ENCODE results near the gene GRID2IP. TPM values are rescaled to one million over a fixed set of nuclear protein-coding genes. Genes with fewer than 3 reads are reported as not detected.

GRID2IP gene
- total and polyA plus RNA-seq, 9 donors: 0.04 to 0.18 (median 0.09) TPM

DNA sequence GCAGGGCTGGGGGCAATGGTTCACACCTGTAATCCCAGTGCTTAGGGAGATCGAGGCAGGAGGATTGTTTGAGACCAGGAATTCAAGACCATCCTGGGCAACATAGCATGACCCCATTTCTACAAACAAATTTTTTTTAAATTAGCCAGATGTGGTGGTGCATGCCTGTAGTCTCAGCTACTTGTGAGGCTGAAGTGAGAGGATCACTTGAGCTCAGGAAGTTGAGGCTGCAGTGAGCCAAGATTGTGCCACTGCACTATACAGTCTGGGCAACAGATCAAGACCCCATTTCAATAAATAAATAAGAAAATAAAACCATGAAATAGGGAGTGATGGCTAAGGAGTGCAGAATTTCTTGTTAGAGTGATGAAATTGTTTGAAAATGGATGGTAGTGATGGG is 8.9 kb downstream of the GRID2IP start:
- DNase-seq: no peak

DNA sequence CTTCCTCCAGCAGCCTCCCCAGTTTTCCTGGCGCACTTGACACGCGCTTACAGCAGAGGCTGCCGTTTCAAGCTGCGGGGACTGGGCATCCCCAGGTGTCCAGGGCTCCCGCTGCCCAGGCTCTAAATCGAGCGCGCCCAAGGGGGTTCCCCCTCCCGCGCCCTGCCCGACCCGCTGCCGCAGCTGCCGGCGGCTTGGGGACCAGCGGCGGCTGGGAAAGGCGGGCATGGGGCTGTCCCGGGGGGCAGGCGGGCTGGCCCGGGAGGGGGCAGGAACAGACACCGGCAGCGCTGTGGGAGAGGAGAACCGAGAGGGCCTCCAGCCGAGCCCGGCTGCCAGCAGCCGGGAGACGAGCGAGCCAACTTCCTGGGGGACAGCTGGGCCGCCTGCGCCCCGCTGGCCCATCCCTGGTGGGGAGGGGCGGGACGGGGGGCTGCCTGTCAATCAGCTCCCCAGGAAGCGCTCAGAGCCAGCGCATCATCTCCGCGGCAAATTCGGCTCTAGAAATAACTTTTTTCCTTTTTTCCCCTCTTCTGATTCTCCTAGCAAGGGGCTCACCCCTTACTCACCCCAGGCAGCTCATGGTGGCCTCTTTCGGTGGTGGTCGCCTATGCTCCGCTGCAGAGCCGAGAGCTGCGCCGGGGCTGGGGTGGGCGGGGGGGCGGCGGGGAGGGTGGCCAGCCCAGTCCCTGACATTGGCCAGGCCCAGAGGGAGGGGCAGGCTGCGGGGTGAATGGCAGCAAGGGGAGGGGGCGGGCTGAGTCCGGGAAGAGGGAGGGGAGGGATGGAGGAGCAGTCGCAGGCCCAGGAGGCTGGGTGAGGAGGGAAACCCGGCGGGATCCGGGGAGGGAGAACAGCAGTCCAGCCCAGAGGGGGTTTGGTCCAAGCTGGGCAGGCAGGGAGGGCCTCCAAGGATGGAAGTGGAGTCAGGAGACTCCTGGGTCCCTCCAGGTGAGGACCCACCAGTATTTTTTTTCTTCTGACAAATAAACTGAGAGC is 14.7 kb downstream of the GRID2IP start:
- H3K27me3 ChIP-seq (ENCODE audit: control insufficient read depth, insufficient read depth, low read length): peaks cover 52% of the 10 kb centered on the region
- H3K9me3 ChIP-seq (replicated peaks; ENCODE audit: control insufficient read depth, low read depth, low read length): no peaks in the 10 kb centered on the region

More for the DNA sequence above, 8.9 kb downstream of the GRID2IP start:
- no peaks in the 10 kb centered on the region for H3K9me3 ChIP-seq (replicated peaks; ENCODE audit: control insufficient read depth, low read depth, low read length)
- H3K36me3 ChIP-seq (ENCODE audit: control insufficient read depth, insufficient read depth, low read length): no peaks in the 10 kb centered on the region
- no peaks in the 10 kb centered on the region for H3K4me1 ChIP-seq (ENCODE audit: control insufficient read depth, insufficient read depth, low read length)
- no peak overlapping the region for H3K27ac ChIP-seq (ENCODE audit: low read length)
- WGBS (ENCODE audit: insufficient coverage): no CpG with 5 or more reads among the region's 1 CpG
- H3K27me3 ChIP-seq (ENCODE audit: control insufficient read depth, insufficient read depth, low read length): peaks cover 8% of the 10 kb centered on the region
- H3K4me3 ChIP-seq (ENCODE audit: low read length): no peak overlapping the region

DNA sequence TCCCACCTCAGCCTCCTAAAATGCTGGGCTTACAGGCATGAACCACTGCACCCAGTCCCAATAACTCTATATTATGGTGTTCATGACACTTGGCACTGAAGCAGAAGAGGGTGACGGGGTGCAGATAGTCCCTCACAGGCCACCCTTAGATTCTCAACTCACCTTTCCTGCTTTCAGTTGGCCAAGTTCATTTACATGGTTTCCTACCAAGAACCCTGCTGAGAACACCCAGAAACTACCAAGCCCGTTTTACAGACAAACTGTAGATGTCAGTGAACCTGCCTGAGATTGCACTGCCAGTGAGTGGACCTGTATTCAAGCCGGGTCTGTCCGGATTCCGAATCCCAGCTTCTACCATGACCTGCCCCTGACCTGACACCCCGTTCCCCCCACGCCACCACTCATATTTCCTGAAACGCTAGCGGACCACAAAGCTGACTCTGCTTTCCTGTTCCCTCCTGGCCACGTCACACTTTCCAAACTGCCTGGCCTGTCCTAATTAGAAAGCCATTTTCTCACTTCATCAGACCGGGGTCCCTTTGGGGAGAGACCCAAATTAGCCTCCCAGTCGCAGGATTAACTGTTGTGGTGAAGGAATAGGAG is 17.3 kb downstream of the GRID2IP start:
- H3K4me3 ChIP-seq (ENCODE audit: low read length): no peak overlapping the region
- H3K27ac ChIP-seq (ENCODE audit: low read length): no peak overlapping the region
- WGBS (ENCODE audit: insufficient coverage): 30% methylated on average over 9 of the region's 12 CpGs
- H3K27me3 ChIP-seq (ENCODE audit: control insufficient read depth, insufficient read depth, low read length): peaks cover 74% of the 10 kb centered on the region
- H3K36me3 ChIP-seq (ENCODE audit: control insufficient read depth, insufficient read depth, low read length): no peaks in the 10 kb centered on the region
- no peak for DNase-seq
- peaks cover 23% of the 10 kb centered on the region for H3K4me1 ChIP-seq (ENCODE audit: control insufficient read depth, insufficient read depth, low read length)
- H3K9me3 ChIP-seq (replicated peaks; ENCODE audit: control insufficient read depth, low read depth, low read length): no peaks in the 10 kb centered on the region

More for the DNA sequence above, 14.7 kb downstream of the GRID2IP start:
- H3K4me3 ChIP-seq (ENCODE audit: low read length): peak overlapping the region; percentile 27
- H3K27ac ChIP-seq (ENCODE audit: low read length): no peak overlapping the region
- H3K4me1 ChIP-seq (ENCODE audit: control insufficient read depth, insufficient read depth, low read length): peaks cover 12% of the 10 kb centered on the region
- DNase-seq: peak; percentile 51
- WGBS (ENCODE audit: insufficient coverage): under 1% methylated on average over 35 of the region's 56 CpGs
- H3K36me3 ChIP-seq (ENCODE audit: control insufficient read depth, insufficient read depth, low read length): no peaks in the 10 kb centered on the region

DNA sequence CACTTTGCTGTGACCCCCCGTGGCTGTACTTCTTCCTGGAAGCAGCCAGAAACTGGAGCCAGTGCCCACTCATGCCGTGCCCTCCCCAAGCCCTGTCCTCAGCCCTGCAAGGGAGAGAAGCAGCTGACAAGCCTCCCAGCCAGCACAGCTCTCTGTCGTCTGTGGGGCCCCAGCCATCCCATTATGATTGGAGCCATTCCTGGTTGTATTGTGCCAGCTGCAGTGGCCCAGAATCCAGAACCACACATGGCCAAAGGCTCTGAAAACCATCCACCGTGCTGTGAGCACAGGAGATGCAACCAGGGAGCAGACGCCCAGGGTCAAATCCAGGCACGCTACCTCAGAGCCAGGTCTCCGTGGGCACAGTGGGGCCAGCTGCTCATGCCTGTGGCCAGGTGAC is 18.7 kb downstream of the GRID2IP start:
- peaks cover 23% of the 10 kb centered on the region for H3K4me1 ChIP-seq (ENCODE audit: control insufficient read depth, insufficient read depth, low read length)
- no peak overlapping the region for H3K27ac ChIP-seq (ENCODE audit: low read length)
- H3K36me3 ChIP-seq (ENCODE audit: control insufficient read depth, insufficient read depth, low read length): no peaks in the 10 kb centered on the region
- DNase-seq: no peak
- H3K9me3 ChIP-seq (replicated peaks; ENCODE audit: control insufficient read depth, low read depth, low read length): no peaks in the 10 kb centered on the region
- H3K27me3 ChIP-seq (ENCODE audit: control insufficient read depth, insufficient read depth, low read length): peaks cover 85% of the 10 kb centered on the region
- H3K4me3 ChIP-seq (ENCODE audit: low read length): no peak overlapping the region
- 52% methylated on average over 6 of the region's 7 CpGs for WGBS (ENCODE audit: insufficient coverage)

DNA sequence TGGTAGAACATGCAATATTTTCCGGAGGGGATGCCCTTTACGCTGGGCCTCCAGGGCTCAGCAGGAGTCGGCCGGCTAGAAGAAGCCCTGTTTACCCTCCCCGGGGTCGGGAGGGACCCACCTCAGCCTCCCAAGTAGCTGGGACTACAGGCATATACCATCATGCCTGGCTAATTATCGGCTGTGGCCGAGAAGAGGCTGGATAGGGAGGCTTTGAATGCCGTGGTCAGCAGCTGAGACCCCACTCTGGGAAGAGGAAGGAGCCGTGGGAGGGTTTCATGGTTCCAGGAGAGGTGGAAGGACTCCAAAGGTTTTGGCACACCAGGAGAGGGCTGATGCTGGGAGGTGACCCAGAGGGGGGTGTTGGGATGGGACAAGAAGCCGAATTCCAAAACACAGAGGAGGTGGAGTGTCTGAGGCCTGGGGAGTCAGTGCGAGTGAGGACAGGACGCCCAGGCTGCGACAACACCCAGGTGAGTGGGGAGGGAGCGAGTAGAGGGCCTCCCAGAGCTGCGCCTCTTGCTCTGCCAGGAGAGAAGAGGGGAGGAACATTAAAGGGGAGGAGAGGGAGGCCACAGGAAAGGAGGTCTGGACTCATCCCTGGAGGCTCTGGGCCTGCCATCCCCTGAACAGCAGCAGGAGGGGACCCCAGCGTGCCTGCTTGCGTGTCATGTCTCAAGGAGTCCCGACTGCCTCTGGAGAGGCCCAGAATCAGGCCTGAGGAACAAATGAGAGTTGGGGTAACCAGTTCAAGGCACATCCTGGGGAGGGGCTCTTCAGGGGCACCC is 19.6 kb downstream of the GRID2IP start:
- Histone ChIP-seq H3K36me3 (ENCODE audit: control insufficient read depth, insufficient read depth, low read length) (no peaks in the 10 kb centered on the region), H3K27ac (ENCODE audit: low read length) (no peak overlapping the region), H3K9me3 (replicated peaks; ENCODE audit: control insufficient read depth, low read depth, low read length) (no peaks in the 10 kb centered on the region), H3K27me3 (ENCODE audit: control insufficient read depth, insufficient read depth, low read length) (peaks cover 86% of the 10 kb centered on the region), H3K4me3 (ENCODE audit: low read length) (no peak overlapping the region), H3K4me1 (ENCODE audit: control insufficient read depth, insufficient read depth, low read length) (peaks cover 29% of the 10 kb centered on the region)
- no peak for DNase-seq
- WGBS (ENCODE audit: insufficient coverage): 17% methylated on average over 10 of the region's 19 CpGs

DNA sequence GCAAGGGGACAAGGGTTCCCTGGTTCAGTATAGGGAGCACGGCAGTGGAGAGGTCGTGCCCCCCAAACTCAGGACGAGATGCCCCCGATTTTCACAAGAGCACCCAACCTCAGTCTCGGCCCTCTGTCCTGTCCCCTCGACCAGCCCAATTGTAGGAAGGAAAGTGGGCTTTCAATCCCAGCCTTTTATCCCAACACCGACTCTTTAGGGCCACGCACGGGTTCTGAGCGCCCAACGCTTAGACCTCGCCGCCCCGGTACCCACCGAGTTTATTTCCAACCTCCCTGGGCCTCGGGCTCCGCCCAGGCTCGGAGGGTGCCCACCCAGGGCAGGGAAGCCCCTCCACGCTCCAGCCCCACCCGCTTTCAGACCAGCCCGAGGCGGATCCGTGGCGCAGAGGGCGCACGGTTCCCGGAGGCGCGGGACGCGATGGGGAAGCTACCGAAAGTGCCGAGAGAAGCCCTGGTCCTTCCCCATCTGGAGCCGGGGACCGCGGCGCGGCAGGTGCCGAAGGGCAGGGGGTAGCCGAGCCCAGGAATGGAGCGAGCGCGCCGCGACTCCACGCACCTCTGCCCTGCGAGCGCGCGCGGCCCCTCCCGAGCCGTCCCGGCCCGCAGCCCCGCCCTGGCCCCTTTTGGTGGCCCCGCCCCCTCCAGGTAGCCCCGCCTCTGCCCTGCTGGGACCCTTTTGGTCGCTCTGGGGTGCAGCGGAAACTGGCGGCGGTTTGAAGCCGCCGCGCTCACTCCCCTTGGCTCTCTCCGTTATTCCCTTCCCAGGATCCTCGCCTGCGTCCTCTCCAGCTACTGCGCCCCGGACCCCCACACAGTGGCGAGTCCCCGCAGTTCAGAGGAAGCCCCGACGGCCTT is 20.4 kb downstream of the GRID2IP start:
- Histone ChIP-seq H3K27ac (ENCODE audit: low read length) (no peak overlapping the region), H3K4me1 (ENCODE audit: control insufficient read depth, insufficient read depth, low read length) (peaks cover 24% of the 10 kb centered on the region), H3K27me3 (ENCODE audit: control insufficient read depth, insufficient read depth, low read length) (peaks cover 85% of the 10 kb centered on the region), H3K9me3 (replicated peaks; ENCODE audit: control insufficient read depth, low read depth, low read length) (no peaks in the 10 kb centered on the region), H3K36me3 (ENCODE audit: control insufficient read depth, insufficient read depth, low read length) (no peaks in the 10 kb centered on the region), H3K4me3 (ENCODE audit: low read length) (peak overlapping the region; percentile 39)
- WGBS (ENCODE audit: insufficient coverage): under 1% methylated on average over 67 of the region's 74 CpGs
- DNase-seq: no peak

DNA sequence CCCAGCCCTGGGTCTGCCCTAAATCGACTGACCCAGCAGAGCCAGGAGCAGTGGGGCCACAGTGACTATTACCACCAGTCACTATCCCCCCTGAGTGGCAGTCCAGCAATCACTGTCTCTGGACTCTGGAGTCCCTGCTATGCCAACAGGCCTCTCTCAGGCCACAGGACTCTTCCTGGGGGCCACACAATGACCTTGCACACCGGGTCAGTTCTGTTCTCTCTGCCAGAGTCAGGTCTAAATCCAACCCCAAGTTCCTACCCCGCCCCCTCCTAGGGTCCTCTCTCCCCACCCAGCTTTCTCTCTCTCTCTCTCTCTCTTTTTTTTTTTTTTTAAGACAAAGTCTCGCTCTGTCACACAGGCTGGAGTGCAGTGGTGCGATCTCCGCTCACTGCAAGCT is 21.6 kb downstream of the GRID2IP start:
- peaks cover 80% of the 10 kb centered on the region for H3K27me3 ChIP-seq (ENCODE audit: control insufficient read depth, insufficient read depth, low read length)
- H3K36me3 ChIP-seq (ENCODE audit: control insufficient read depth, insufficient read depth, low read length): no peaks in the 10 kb centered on the region
- peaks cover 22% of the 10 kb centered on the region for H3K4me1 ChIP-seq (ENCODE audit: control insufficient read depth, insufficient read depth, low read length)
- 61% methylated on average over 5 of the region's 6 CpGs for WGBS (ENCODE audit: insufficient coverage)
- no peak overlapping the region for H3K4me3 ChIP-seq (ENCODE audit: low read length)
- H3K9me3 ChIP-seq (replicated peaks; ENCODE audit: control insufficient read depth, low read depth, low read length): no peaks in the 10 kb centered on the region
- DNase-seq: no peak
- no peak overlapping the region for H3K27ac ChIP-seq (ENCODE audit: low read length)

DNA sequence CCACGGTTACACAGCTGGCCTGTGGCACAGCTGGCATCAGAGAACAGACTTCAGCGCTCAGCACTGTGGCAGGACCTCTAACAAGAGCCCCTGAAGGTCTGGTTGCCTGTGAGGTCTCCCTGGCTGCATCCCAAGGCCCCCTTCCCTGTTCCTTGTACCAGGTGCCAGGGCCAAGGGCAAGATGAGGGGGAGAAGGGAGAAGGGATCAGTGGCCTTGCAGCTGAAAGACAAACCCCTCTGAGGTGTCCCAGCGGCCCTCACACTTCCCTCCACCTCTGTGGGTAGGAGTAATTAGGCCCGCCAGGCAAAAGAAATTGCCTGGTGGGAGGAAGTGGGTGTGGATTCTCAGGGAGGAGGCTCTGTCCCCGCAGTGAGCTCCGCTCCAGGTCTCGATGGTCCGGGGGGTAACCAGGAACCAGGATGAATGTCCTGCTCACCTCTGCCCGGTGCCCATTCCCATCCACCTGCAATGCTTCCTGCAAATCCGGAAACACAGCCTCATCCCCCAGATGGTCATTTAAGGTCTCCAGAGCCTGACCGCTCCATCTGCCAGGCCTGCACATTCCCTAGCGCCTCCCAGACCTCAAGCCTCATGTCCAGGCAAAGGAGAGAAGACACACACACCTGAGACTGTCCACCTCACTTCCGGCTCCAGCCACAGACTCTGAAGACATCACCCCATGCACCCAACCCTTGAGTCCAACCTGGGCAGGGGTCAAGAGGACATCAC is 22.7 kb downstream of the GRID2IP start:
- Histone ChIP-seq H3K4me3 (ENCODE audit: low read length) (no peak overlapping the region), H3K4me1 (ENCODE audit: control insufficient read depth, insufficient read depth, low read length) (peaks cover 18% of the 10 kb centered on the region), H3K36me3 (ENCODE audit: control insufficient read depth, insufficient read depth, low read length) (no peaks in the 10 kb centered on the region), H3K27ac (ENCODE audit: low read length) (no peak overlapping the region), H3K9me3 (replicated peaks; ENCODE audit: control insufficient read depth, low read depth, low read length) (no peaks in the 10 kb centered on the region), H3K27me3 (ENCODE audit: control insufficient read depth, insufficient read depth, low read length) (peaks cover 74% of the 10 kb centered on the region)
- no peak for DNase-seq
- 69% methylated on average over 3 of the region's 13 CpGs for WGBS (ENCODE audit: insufficient coverage)

DNA sequence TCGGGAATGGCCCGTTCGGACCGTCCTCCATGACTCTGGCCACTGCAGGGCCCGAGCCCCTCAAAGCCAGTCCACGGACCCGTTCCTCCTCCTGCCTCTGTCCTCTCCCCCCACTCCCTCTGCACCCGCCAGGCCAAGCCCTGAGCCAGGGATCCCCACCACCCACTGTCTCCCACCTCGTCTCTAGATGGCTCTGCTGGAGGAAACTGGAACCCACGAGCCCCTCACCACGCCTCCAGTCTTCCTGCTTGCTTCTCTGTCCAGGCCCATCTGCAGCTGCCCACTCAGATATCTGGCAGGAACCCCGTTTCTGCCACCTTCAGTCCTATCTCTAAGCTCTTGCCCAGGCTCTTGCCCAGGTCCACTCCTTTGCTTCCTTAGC is 24.3 kb downstream of the GRID2IP start:
- no peaks in the 10 kb centered on the region for H3K36me3 ChIP-seq (ENCODE audit: control insufficient read depth, insufficient read depth, low read length)
- WGBS (ENCODE audit: insufficient coverage): 18% methylated on average over 12 of the region's 12 CpGs
- H3K27me3 ChIP-seq (ENCODE audit: control insufficient read depth, insufficient read depth, low read length): peaks cover 66% of the 10 kb centered on the region
- H3K4me3 ChIP-seq (ENCODE audit: low read length): peak overlapping the region; percentile 47
- DNase-seq: no peak
- no peaks in the 10 kb centered on the region for H3K9me3 ChIP-seq (replicated peaks; ENCODE audit: control insufficient read depth, low read depth, low read length)
- H3K27ac ChIP-seq (ENCODE audit: low read length): no peak overlapping the region
- H3K4me1 ChIP-seq (ENCODE audit: control insufficient read depth, insufficient read depth, low read length): peaks cover 18% of the 10 kb centered on the region

Data from muscle of leg (tissue), 11 donors.